NCI-H2029 (cell line): ENCODE results near the gene PRSS50.

Source experiments
- DNase-seq: peaks from one replicate; lab custom pipeline; 2025; lab: John Stamatoyannopoulos, UW

PRSS50 gene

DNA sequence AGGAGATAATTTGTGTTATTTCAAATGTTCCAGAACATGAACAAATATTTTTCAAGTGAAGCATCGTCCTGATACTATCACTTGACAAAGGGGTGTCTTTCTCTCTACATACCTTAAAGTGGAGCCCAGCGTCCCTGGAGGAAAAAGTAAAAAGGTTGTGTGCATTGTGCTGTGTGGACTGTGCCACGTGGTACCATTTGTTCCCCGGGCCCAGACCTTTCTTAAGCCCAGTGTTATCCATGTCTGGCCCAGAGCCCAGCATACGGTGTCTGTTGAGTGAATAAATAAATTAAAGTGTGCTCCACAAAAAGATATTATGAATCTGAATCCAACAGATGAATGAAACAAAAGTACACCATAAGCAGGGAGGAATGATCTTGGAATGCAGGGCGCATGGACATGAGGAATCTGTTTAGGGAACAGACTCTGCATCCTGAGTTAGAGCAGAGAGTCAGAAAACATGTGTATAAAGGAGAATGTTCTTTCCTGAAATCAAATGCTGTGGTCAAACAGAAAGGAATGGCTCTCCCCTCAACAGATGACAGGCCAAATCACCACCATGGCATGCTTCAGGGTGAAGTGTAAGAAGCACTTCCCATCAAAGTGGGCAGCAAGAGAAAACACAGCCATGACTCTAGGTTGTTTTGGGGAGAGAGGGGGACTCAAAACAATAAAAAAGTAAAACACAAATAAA is 8.1 kb upstream of the PRSS50 start:
- DNase-seq: no peak

DNA sequence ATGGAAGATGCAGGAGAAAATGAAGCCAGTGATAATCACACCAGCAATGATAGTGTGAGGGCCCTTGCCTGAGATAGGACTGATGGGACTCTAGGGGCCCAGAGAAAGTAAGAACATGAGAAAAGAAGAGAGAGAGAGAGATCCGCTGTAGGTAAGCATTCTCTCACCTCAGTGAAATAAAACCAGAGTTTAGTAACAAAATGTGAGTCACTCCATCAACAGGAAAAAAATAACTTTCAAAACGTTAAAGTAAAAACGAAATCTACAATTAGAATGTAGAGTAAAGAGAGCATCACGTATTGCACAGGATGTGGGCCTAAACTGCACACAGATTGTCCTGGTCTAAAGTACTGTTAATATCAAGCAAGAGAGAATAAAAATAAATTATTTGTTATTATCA is 6.8 kb upstream of the PRSS50 start:
- DNase-seq: no peak

DNA sequence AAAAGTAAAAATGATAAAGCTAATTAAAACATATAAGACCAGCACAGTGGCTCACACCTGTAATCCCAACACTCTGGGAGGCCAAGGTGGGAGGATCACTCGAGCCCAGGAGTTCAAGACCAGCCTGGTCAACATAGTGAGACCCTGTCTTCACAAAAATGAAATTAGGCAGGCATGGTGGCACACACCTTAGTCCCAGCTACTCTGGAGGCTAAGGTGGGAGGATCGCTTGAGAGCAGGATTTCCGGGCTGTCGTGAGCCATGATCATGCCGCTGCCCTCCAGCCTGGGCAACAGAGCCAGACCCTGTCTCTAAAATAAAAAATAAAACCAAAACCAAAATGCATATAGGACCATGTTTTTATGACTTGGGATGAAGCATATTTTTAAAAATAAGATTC is 4.8 kb upstream of the PRSS50 start:
- no peak for DNase-seq

DNA sequence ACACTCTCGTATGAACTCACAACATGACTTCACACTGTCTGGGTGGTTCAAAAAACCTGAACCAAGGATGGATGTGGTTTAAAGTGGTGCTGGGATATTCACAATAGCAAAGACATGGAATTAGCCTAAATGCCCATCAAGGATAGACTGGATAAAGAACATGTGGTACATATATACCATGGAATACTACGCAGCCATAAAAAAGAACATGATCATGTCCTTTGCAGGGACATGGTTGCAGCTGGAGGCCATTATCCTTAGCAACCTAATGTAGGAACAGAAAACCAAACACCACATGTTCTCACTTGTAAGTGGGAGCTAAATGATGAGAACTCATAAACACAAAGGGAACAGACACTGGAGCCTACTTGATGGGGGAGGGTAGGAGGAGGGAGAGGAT is 3.3 kb upstream of the PRSS50 start:
- DNase-seq: no peak

DNA sequence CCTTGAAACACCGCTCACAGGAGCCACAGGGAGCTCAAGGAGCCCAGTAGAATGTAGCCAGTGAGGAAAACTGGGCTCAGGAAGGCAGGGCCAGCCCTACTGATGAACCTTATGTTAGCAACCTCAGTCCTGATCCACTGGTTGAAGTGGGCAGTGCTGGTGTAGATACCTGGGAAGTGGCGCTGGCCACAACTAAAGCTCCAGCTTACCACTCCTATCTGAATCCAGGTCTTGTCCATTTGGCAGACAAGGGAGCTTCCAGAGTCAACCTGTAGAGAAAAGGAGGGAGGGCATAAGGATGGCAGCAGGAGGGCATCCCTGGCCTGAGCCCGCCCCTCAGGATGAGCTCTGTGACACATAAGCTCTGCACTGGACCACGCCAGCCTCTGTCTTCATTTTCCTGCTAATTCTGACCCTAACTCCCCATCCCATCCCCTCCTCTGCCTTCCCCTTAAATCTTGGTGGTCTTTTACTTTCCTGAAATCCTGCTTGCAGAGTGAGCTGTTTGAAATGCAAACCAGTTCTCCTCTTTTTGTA is 2.1 kb upstream of the PRSS50 start:
- DNase-seq: no peak

DNA sequence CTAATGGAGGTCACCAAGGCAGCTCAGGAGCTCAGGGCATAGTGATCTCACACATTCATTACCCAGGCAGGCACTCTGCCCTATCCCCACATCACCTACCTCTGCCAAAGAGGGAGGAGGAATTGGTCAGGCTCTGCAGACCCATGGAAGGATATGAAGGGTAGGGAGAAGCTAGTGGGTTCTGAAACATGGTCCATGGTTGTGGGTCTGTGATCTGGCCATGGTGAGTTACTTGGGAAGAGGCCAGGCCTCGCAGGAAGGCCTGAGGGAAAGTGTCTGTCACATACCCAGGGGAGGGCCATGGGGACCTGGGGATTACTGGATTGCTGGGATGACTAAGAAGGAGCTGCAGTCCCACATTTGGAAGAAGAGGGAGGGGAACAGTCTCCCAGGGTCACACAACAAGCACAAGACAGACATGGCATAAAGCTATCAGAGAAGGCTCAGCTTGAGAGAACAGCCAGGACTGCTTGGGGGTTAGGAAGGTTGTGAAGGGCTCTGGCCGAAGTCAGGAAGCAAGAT is 1.4 kb upstream of the PRSS50 start:
- no peak for DNase-seq

DNA sequence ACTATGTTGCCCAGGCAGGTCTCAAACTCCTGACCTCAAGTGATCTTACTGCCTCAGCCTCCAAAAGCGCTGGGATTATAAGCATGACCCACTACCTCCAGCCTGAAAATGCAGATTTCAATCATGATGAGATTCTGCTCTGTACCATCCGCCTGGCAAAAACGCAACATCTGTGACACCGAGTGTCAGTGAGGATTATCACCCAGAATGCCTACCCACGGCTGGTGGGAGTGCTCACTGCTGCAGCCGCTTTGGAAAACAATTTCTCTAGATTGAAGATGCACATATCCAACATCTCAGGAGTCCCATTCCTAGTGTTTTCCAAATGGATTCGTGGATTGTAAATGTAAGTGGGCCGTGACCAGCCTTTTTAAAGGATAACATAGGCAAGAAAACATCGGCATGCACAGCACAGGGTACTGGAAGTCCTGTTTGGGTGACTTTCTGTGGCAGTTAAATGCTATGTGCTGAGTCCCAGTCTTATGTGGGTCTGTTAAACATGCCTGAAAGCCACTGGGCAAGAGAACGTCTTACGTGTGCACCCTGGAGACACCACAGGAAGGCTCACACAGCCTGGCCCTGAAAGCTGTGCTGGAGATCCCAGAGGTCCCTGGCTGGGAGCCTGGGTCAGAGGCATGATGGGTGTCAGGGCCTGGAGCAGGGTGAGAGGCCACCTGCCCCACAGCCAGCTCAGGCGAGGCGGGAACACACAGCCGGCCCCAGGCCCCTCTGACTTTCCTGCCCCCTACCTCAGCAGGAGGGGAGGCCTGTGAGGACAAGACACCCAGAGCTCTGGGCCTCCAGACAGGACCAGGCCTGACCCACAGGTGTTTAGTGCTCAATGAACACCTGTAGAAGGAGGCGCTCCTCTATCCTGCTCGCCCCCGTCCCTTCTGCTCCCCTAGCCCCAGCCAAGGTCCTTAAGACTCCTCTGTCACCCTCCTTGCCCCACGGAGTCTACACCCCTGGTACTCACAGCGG is 918 bp downstream of the PRSS50 start:
- no peak for DNase-seq

DNA sequence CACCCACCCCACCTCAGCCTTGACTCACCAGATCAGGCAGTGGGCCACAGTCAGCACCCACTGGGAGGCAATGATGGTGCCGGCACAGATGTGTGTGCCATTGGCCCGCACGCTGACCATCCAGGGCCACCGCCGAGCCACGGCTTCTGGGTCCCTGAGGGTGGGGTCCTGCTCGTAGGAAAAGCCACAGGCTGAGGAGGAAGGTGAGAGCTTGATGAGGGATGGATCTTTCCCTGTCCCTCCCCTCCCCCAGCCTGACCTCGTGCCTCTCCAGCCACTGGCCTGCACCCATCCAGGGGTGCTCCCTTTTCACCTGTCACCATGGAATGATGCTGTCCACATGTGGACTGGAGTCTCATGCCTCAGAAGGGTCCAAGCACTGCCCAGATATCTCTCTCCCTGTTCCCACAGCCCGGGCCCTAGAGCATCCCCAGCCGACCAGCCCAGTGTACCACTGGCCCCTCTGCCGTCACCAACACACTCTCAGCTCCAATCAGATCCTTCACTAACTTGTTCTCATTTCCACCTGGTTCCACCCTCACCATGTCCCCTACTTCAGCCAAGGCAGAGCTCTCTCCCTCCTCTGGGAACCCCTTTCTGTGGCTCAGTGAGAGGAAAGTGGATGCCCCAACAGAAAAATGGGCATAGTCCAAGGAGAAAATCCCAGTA is 2.0 kb downstream of the PRSS50 start:
- no peak for DNase-seq

DNA sequence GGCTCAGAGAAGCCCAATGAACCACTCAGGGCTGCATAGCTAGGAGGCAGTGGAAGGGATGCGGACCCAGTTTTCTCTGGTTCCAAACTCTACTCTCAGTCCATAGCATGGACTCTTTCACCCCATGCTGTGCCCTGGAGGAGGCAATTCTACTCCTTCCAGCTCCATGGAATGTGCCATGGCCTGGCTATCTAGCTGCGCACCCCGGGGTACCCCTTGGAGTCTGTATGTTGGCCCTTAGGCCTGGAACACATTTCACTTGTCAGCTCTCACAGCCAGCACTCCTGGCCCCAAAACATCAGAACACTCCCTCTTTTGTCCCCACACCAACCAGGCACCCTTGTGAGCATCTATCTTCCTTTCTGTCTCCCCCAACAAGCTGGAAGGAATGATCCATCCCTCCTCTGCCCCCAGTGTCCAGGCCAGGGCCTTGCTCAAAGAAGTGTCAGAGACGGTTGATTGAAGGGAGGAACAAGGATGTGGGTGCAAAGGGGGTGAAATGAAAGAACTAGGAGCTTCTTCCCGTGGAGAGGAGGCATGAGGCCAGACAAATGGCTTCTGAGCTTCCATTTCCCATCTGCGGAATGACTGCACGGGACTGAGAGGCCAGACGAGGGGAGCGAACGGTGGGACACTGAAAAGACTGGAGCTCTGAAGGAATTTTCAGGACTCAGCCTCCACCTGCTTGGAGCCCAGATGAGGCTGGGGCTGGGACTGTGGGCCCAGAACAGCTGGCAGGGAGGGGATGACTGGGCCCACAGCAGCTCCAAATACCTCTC is 2.8 kb downstream of the PRSS50 start:
- DNase-seq: no peak

DNA sequence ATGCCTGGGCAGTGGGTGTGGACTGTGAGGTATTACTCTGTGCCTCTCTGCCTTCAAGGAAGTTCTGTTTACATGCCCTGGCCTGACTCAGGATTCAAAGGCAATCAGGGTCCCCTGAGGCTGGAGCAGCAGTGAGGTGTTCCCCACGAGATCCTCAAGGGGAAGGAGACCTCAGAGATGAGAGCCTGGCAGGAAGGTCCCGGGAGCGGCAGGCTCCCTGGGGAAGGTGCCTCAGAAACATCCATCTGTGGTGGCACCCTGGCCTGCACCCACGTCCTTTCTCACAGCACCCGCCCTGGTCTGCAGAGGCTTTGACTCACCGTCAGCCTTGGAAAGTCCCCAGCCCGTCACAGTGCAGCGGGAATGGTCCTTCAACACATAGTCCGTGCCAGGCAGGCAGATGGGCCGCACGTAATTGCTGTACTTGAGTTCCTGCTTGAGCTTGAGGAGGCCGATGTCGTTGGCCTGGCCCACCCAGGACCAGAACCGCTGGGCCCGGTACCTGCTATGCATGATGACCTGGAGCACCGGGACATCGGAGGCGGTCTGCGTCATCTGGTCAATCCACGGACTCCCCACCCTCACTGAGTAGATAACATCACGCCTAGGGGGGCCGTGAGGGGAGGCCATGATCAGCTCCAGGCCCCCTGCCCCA is 3.6 kb downstream of the PRSS50 start:
- DNase-seq: peak; percentile 14

DNA sequence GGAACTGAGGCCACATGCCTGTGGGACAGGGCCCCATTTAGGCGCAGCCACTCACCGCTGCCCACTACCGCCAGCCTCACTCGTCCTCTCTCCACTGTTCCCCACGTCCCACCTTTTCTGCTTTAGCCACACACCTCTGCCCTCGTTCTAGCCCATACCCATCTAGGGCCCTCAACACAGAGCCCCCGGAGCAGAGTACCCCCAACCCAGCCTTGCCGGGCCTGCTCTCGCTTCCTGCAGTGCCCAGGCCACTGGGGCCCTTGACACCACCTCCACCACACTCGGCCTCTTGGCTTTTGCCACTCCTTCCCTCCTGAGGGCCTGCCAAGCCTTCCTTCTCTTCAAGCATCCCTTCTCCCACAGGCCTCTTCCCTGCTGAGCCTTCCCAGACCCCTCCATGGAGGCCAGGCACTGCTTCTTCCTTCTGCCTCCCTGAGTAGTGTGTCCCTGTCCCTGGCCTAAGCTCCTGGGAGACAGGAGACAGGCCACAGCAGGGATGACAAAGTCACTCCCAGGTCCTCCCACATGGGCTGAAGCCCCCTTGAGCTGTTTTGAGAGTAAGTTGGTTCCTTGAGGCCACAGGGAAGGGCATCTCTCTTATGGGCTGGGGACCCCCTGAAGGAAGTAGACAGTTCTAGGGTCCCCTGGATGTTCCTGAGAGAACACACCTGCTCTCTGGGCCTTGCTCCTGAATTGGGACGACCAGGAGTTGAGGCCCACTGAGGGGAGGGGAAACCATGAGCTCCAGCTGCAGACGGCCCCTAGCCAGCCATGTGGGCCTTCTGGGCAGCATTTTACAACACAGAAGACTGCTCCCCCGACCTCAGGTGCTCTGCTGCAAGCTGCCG is 4.4 kb downstream of the PRSS50 start:
- no peak for DNase-seq

DNA sequence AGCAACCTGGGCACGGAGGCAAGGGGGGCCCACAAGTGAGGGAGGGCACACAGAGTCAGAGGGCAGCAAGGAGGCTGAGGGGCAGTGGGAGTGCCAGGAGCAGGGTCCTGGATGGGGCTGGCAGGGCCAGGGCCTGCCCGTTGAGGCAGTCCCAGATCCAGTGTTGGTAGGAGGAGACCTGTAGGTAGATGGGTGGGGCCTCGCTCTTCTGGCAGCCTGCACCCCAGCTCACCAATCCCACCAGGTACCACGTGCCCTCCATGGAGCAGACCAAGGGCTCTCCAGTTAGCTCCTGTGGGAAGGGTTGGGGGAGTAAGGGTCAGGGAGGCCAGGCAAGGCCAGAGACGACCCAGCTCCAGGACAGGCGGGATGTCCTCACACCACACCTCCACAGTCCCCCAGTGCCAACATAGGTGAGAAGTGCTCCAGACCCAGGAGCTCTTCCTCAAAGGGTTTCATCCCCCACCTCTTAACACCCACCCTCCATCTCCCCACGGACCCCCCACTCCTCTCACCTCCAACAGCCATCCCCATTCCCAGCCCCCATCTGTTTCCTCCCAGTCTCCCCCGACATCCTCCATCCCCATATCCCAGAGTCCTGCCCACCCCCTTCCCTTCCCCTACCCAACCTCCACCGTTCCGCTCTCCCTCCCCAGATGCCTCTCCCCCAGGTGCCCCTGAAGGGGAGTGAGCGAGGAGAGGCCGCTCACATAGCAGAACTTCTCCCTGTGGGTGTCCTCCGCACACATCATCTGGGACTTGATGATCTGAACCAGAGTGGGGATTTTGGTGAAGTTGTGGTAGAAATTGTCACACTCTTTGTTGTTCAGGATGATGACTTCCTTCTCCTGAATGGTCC is 5.2 kb downstream of the PRSS50 start:
- DNase-seq: no peak

DNA sequence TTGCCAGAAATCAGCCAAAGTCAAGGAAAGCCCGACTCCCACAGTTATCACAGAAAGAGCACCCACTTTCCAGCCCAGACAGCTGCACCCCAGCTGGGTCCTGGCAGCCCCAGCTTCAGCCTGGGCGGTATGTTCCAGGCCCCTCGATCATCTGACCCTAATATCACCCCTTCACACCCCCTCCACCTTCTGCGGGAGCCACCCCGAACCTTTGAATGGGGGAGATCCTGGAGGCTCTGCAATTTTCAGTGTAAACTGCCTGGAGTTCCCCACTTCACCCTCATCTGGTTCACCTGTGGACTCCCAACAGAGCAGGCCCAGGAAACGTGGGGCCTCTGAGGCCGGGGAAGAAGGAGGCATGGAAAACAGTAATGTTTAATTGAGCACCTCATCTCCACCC is 5.9 kb downstream of the PRSS50 start:
- DNase-seq: no peak

DNA sequence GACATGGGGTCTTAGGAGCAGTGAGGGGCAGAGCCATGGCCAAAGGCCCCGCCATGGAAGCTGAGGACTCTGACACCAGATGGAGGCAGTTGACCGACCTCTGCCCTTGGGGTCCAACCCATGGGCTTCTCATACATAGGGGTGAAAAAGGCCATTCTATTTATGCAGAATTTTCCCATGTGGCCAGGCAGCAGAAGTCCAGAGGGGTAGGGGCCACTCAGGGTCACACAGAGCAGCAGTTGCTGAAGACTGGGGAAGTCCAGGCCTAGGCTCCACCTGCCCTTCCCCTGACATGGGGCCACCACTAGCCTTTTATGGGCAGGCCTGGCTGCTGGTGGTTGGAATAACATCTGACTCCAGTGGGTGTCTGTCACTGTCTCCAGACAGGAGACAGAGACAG is 6.4 kb downstream of the PRSS50 start:
- DNase-seq: no peak

DNA sequence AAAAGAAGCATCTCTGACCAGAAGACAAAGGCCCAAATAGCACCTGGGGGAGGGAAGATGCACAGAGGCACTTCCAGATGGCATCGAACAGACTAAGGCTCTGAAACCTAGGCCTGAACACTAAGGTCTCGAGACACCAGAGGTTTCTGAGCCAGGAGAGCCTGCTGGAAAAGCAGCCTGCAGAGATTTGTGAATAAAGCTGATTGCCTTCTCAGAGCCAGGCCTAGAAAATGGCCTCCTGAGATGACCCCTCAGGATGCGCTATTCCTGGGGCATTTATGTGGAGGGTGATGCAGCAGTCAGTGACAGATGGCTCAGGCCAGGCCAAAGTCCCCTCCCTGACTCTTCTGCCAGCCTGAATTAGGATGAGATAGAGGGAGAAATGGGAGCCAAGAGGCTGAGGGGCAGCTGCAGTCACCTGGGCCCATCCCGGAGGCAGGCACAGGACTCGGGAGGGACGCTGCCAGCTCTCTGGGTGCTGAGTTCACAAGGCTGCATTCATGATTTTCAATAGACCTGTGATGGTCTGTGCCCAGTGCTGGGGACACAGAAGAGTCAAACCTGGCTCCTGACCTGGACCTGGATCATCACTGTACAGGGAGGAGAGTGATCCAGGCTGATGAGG is 6.9 kb downstream of the PRSS50 start:
- no peak for DNase-seq

DNA sequence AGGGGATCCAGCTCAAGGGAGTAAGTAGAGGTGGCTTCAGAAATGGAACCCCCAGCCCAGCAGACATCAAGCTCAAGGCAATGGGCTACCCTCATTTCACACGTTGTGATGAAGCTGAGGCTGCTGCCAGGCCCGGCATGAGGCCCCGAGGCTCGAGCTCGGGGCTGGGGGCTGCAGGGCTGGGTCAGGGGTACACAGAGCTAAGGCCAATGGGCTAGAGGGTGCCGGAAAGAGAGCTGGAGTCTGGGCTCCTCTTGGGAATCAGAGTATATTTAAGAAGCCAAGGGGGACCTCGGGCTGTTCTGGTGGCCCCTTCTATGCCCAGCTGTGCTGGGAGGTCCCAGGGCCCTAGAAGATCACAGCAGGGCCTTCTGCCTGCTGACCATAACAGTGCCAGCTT is 7.4 kb downstream of the PRSS50 start:
- DNase-seq: no peak

DNA sequence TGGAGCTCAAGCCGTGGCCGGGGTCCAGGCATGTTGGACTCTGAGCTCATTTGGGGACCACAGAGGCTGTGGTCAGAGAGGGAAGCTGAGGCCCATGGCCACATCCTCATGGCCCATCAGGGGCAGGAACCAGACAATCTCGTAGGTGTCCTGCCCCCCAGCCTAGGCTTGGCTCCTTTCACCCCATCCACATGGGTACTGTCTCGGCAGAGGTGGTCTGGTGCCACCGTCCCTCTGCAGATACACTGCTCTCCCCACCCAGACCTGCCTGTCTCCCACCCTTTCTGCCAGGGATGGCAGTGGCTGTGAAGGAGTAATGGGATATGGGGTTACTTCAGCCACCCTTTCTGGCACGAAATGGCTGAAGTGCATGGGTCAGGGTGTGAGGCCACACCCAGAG is 7.9 kb downstream of the PRSS50 start:
- no peak for DNase-seq

DNA sequence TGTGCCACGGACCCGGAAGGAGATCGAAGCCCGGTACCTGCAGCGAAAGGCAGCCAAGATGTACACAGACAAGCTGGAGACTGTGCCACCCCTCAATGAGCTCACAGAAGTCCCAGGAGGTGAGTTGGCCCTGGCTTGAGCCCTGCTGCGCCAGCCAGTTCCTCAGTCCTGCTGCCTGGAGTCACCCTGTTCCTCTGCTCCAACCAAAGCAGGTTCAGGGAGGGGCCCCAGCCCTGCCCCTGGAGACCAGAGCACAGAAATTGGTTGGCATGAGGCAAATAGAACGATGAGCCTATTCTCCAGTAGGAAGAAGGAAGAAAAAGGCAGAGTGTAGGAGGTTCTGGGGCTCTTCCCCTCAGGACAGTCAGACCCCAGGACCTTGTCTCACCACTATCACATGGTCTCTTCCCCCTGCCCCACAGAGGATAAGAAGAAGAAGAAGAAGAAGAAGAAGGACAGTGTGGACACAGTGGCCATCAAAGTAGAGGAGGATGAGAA is 8.5 kb downstream of the PRSS50 start:
- DNase-seq: no peak
